Lower leg skin (tissue), 4 donors: ENCODE results near the gene ACER3. TPM values are rescaled to one million over a fixed set of nuclear protein-coding genes. Genes with fewer than 3 reads are reported as not detected.

Source experiments
- DNase-seq, 2 donors: peaks; one replicate each; pipeline ENCODE4 v3.0.0-alpha.2; 2019; ENCODE audit warnings: low spot score in 2 of 2
- H3K4me3 ChIP-seq: fragments of 200-600 bp; sonication (generic); 2 replicates; pipeline ENCODE4 v1.5.1; 2017; ENCODE audit warnings: mild to moderate bottlenecking, low read depth; ENCODE audit not compliant: poor library complexity, severe bottlenecking
- POLR2A ChIP-seq, 2 donors: fragments of 450-650 bp; IDR thresholded peaks; one replicate each; pipeline ENCODE4 v1.6.1; 2016 to 2017; ENCODE audit warnings: antibody characterized with exemption in 2 of 2, mild to moderate bottlenecking in 1 of 2, moderate library complexity in 1 of 2
- WGBS, 2 donors: methylation state at CpG; one replicate each; pipeline ENCODE4 v1.1.5; 2018; 5-methylcytosine and 5-hydroxymethylcytosine counted together
- intact Hi-C: fragments of 100-400 bp; cut with DNase I; formaldehyde crosslinking; loops from one replicate; pipeline ENCODE4 v1.15.0; 2023; ENCODE audit warnings: low total_unique reads
- total RNA-seq, 4 donors: library from RNA; depleted of rRNA; stranded (reverse); fragments of >200 nt; gene quantifications; one replicate each; pipeline ENCODE4 v1.1.0, GENCODE V29; 2016
- TF ChIP-seq, protein P1 (sequence below), 3 donors: fragments of 450-650 bp; IDR thresholded peaks; one replicate each; pipeline ENCODE4 v1.5.1; 2016; ENCODE audit warnings: antibody characterized with exemption in 3 of 3, mild to moderate bottlenecking in 3 of 3, moderate library complexity in 2 of 3

The ACER3 gene
- total RNA-seq, 4 donors from 2014 or later: 3.5 to 5.9 (median 5.1) TPM

DNA sequence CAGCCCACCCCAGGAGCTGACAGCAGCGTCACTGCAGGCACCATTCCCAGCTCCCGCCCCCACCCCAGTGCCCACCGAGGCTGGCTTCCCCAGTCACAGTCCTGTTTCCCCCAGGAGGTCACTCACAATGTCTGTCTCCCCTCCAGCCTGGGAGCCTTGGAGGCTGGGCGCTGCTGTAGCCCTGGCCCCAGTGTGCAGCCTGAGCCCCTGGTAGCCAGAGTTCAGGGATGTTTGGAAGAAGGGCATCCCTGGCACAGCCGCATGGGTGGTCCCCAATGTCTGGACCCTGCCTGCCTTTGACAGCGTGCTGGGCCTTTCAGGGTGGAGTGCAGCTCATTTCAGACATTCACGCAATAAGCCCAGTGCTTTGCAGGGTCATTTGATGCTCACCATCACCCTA, 210.4 kb downstream of the ACER3 start:
- DNase-seq: peak in 1 of 2 donors; percentile 76
- WGBS, 2 donors: 86 to 88% methylated on average over 4 to 7 of the region's 7 CpGs
- TF ChIP-seq, protein P1, sequence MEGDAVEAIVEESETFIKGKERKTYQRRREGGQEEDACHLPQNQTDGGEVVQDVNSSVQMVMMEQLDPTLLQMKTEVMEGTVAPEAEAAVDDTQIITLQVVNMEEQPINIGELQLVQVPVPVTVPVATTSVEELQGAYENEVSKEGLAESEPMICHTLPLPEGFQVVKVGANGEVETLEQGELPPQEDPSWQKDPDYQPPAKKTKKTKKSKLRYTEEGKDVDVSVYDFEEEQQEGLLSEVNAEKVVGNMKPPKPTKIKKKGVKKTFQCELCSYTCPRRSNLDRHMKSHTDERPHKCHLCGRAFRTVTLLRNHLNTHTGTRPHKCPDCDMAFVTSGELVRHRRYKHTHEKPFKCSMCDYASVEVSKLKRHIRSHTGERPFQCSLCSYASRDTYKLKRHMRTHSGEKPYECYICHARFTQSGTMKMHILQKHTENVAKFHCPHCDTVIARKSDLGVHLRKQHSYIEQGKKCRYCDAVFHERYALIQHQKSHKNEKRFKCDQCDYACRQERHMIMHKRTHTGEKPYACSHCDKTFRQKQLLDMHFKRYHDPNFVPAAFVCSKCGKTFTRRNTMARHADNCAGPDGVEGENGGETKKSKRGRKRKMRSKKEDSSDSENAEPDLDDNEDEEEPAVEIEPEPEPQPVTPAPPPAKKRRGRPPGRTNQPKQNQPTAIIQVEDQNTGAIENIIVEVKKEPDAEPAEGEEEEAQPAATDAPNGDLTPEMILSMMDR (IDR thresholded peaks at IDR 0.05): no peak
- no peak for TF ChIP-seq POLR2A (IDR thresholded peaks at IDR 0.05)
- intact Hi-C loops: no loop called here
- no peak overlapping the region for H3K4me3 ChIP-seq

DNA sequence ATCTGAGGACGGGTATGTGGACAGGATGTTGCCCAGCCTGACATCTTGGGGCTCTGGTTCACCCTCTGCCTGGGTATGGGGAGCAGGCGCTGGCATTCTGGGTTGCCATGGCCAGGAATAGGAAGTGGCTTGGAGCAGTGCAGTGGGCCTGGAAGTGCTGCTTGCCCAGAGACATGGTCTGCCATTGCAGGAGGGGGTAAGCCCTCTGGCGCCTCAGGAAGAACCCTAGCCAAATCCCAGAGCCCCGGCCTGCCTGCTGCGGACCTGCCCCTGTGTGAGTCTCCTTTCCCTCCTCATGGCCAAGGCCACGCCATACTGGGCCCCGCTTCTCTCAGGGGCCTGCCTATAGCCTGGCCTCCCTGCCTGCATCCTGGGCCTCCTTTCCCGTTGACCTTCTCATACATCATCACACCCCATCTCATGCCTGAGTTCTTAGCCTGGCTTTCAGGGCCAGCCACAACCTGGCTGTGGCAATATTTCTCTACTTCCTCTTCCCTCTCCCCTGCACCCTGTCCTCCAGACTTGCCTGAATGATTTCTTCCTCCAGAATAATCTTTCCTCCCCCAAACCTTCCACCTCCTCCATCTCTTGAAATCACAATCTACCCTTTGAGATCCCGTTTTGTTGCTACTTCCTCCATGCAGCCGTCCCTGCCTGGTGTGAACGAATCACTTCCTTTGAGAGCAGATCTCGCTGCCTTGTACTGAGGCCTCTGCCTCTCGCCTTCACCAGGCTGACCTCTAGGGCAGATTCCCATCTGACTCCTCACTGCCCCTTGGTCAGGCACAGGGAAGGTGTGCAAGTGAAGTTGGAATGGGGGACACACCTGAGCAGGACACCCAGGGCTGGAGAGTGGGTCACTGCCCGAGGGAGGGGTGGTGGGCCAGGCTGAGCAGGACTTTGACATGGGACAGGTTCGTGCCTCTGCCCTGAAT, 211.2 kb downstream of the ACER3 start:
- TF ChIP-seq POLR2A (IDR thresholded peaks at IDR 0.05): no peak
- TF ChIP-seq, protein P1 (IDR thresholded peaks at IDR 0.05): no peak
- 80 to 83% methylated on average over 15 of the region's 15 CpGs for WGBS, 2 donors
- peak in 1 of 2 donors; percentile 82 for DNase-seq
- intact Hi-C loops: no loop called here
- H3K4me3 ChIP-seq: no peak overlapping the region

DNA sequence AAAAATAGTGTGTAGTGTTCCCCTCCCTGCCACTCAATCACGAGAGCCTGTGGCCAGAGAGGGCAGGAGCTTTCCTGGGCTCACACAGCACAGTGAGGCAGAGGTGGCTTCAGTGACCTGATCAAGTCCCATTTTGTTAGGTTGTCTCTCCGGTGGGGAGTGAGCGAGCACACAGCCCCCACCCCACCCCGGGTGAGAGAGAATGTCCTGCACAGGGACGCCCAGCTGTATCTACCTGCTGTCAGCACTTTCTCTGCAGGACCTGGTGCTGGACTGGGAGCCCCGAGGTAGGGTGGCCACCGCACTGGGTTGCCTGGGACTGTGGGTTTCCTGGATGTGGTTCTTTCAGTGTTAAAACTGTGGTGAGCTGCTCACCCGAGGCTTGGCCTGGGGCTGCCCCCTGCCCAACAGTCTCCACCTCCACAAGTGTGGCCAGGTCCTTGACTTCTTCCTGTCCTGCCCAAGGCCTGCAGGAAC, 212.2 kb downstream of the ACER3 start:
- no peak overlapping the region for H3K4me3 ChIP-seq
- peak in 1 of 2 donors; percentile 81 for DNase-seq
- TF ChIP-seq, protein P1 (IDR thresholded peaks at IDR 0.05): no peak
- no peak for TF ChIP-seq POLR2A (IDR thresholded peaks at IDR 0.05)
- intact Hi-C loops: no loop called here
- WGBS, 2 donors: 57 to 66% methylated on average over 8 of the region's 8 CpGs

DNA sequence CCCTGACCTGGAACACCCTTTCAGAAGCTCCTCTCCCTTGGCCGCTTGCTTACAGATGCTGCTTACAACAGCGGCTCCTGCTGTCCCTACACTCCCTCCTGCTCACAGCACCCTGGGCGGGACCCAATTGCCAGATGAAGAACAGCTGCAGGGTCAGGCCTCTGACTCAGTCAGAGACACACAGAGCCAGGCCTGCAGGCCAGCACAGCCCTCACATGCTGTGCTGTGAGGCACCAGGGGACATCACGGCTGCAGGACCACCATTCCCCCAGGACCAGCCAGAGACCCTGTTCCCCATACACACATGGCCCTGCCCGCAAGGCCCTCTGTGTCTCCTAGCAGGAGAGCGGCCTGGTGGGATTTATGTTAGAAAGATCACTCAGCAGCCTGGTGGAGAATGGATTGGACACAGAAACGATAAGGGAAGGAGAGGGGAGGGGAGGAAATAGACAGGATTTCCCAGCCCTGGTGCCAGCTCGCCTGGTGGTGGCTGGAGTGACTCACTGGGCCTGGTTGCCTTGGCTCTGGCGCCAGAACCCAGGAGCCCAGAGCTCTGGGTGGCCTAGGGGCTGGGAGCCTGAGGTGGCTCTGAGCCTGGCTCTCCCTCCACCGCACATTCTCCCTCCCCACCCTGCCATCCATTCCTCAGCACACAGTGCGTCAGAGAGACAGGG, 212.7 kb downstream of the ACER3 start:
- H3K4me3 ChIP-seq: no peak overlapping the region
- WGBS, 2 donors: 17 to 24% methylated on average over 11 of the region's 11 CpGs
- DNase-seq: peak; percentile 83 to 96
- TF ChIP-seq, protein P1 (IDR thresholded peaks at IDR 0.05): no peak
- TF ChIP-seq POLR2A (IDR thresholded peaks at IDR 0.05): no peak
- intact Hi-C loops: no loop called here

DNA sequence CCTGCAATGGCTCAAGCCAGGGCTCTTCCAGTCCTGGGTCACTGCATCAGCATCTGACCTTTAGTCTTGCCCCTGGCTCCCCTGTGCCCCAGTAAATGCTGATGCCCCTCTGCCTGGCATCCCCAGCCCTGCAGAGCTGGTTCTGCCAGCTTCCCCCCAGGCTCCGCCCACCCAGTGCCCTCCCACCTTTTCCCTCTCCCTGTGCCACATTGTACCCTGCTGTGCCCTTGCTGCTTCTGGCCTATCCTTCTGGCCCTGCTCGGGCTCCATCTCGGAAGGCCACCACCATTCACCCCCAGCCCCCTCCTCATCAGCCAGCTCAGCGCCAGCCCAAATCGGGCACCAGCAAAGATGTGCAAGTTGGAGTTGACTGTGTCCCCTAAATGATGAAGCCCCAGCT, 213.5 kb downstream of the ACER3 start:
- peak in 1 of 2 donors; percentile 84 for DNase-seq
- no peak overlapping the region for H3K4me3 ChIP-seq
- intact Hi-C loops: no loop called here
- TF ChIP-seq, protein P1 (IDR thresholded peaks at IDR 0.05): no peak
- no peak for TF ChIP-seq POLR2A (IDR thresholded peaks at IDR 0.05)
- WGBS, 2 donors: 70 to 74% methylated on average over 5 of the region's 5 CpGs
